SK-N-SH treated with all-trans-retinoic acid at 6 μM for 48 hours (cell line): Measurements from ENCODE around the gene CD79A.

Experiments used
- BACH2 ChIP-seq: fragments of 250-450 bp; sonication (Bioruptor Pico); IDR thresholded peaks from 2 replicates; pipeline ENCODE4 v1.9.0; 2021; ENCODE audit warnings: mild to moderate bottlenecking, borderline replicate concordance
- RARB ChIP-seq: fragments of 250-450 bp; sonication (Bioruptor Pico); IDR thresholded peaks from 2 replicates; pipeline ENCODE4 v1.8.0; 2021; ENCODE audit warnings: mild to moderate bottlenecking, moderate library complexity
- ZFP30 ChIP-seq: fragments of 450-650 bp; formaldehyde crosslinking; IDR thresholded peaks from 2 replicates; pipeline ENCODE4 v1.5.0; 2022; ENCODE audit warnings: mild to moderate bottlenecking, moderate library complexity

- TF ChIP-seq ZFP30: no peak
- TF ChIP-seq RARB (CRISPR knock-in tag): no peak
- TF ChIP-seq BACH2 (CRISPR knock-in tag): no peak
Measured at GRCh38 chr19:41892173-41892902, 15.3 kb downstream of the CD79A start.
